Vagina (tissue), 2 donors: ENCODE measurements around the gene TUBB3.

ENCODE experiments used
- POLR2A ChIP-seq, 2 donors: fragments of 450-650 bp; IDR thresholded peaks; one replicate each; pipeline ENCODE4 v1.6.1; 2017; ENCODE audit warnings: antibody characterized with exemption in 2 of 2, mild to moderate bottlenecking in 2 of 2, moderate library complexity in 2 of 2
- POLR2AphosphoS5 ChIP-seq, 2 donors: sonication (generic); formaldehyde crosslinking; IDR thresholded peaks; one replicate each; pipeline ENCODE4 v1.9.0; 2017; ENCODE audit warnings: antibody characterized with exemption in 2 of 2, mild to moderate bottlenecking in 2 of 2, low read depth in 1 of 2; ENCODE audit not compliant: insufficient read depth in 1 of 2
- TF ChIP-seq, protein P1 (sequence below), 3 experiments: fragments of 450-650 bp in 2 of 3; fragments of 200-600 bp in 1 of 3; sonication (generic) in 1 of 3; IDR thresholded peaks; one replicate each; pipeline ENCODE4 v1.5.1; 2017 to 2019; ENCODE audit warnings: antibody characterized with exemption in 3 of 3, mild to moderate bottlenecking in 2 of 3, moderate library complexity in 2 of 3

DNA sequence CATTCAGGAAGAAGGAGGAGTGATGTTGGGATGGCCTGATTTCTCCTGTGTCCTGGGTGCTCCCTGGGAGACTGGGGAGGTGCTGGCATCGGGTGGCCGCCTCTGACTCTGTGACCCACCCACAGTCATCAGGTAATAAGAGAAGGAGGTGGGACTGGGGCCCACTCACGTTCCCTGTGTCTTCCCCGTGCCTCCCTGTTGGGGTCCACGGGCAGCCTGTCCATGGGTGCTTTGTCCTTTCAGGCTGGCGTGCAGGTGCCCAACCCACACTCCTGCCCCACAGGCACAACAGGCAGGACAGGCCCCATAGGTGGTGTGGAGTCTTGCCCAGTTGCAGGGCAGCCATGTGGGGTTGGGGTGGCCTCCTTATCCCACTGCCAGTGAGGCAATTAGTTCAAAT lies 29.4 kb downstream of the TUBB3 start:
- TF ChIP-seq, protein P1, sequence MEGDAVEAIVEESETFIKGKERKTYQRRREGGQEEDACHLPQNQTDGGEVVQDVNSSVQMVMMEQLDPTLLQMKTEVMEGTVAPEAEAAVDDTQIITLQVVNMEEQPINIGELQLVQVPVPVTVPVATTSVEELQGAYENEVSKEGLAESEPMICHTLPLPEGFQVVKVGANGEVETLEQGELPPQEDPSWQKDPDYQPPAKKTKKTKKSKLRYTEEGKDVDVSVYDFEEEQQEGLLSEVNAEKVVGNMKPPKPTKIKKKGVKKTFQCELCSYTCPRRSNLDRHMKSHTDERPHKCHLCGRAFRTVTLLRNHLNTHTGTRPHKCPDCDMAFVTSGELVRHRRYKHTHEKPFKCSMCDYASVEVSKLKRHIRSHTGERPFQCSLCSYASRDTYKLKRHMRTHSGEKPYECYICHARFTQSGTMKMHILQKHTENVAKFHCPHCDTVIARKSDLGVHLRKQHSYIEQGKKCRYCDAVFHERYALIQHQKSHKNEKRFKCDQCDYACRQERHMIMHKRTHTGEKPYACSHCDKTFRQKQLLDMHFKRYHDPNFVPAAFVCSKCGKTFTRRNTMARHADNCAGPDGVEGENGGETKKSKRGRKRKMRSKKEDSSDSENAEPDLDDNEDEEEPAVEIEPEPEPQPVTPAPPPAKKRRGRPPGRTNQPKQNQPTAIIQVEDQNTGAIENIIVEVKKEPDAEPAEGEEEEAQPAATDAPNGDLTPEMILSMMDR (IDR thresholded peaks at IDR 0.05) = no peak
- no peak for TF ChIP-seq POLR2A (IDR thresholded peaks at IDR 0.05)
- no peak for TF ChIP-seq POLR2AphosphoS5 (IDR thresholded peaks at IDR 0.05; ENCODE audit: insufficient read depth in 1 of 2, low read depth in 1 of 2)
